Loucy (cell line): ENCODE measurements around the gene RBM39.
"Not testable (repeated sequence)": the region's sequence is repeated elsewhere in the genome, so short reads cannot be mapped to it uniquely, and the experiment has no call there.

Experiments used
- H2AFZ ChIP-seq: fragments of 200-600 bp; sonication (generic); 2 replicates; pipeline ENCODE4 v1.6.0; 2016; ENCODE audit warnings: antibody characterized with exemption, mild to moderate bottlenecking, low read length, moderate library complexity
- H3F3A ChIP-seq: fragments of 200-600 bp; 2 replicates; pipeline ENCODE4 v1.6.0; 2016; ENCODE audit warnings: antibody characterized with exemption, low read depth, mild to moderate bottlenecking
- H3K27me3 ChIP-seq: fragments of 200-600 bp; sonication (generic); 2 replicates; pipeline ENCODE4 v1.6.1; 2014; ENCODE audit warnings: low read length, mild to moderate bottlenecking; ENCODE audit not compliant: insufficient read depth, poor library complexity, severe bottlenecking
- H3K36me3 ChIP-seq: fragments of 200-600 bp; sonication (generic); 2 replicates; pipeline ENCODE4 v1.6.1; 2016; ENCODE audit warnings: low read length; ENCODE audit not compliant: insufficient read depth
- H3K4me1 ChIP-seq: fragments of 200-600 bp; sonication (generic); 2 replicates; pipeline ENCODE4 v1.5.1; 2014; ENCODE audit warnings: low read length, mild to moderate bottlenecking; ENCODE audit not compliant: insufficient read depth, poor library complexity, severe bottlenecking
- H3K4me2 ChIP-seq: fragments of 200-600 bp; sonication (generic); 2 replicates; pipeline ENCODE4 v1.6.0; 2014; ENCODE audit warnings: antibody characterized with exemption, low read length, low read depth, mild to moderate bottlenecking; ENCODE audit not compliant: poor library complexity, severe bottlenecking
- H3K4me3 ChIP-seq: fragments of 200-600 bp; sonication (generic); 2 replicates; pipeline ENCODE4 v1.5.1; 2014; ENCODE audit warnings: low read length, mild to moderate bottlenecking, mixed read lengths; ENCODE audit not compliant: poor library complexity, severe bottlenecking
- H3K79me2 ChIP-seq: fragments of 200-600 bp; sonication (generic); 2 replicates; pipeline ENCODE4 v1.6.1; 2014; ENCODE audit warnings: low read length; ENCODE audit not compliant: insufficient read depth
- H3K9ac ChIP-seq: fragments of 200-600 bp; sonication (generic); 2 replicates; pipeline ENCODE4 v1.6.0; 2014; ENCODE audit warnings: mild to moderate bottlenecking, low read depth, low read length, moderate library complexity; ENCODE audit not compliant: poor library complexity, severe bottlenecking
- H3K9me2 ChIP-seq: fragments of 200-600 bp; sonication (generic); replicated peaks from 2 replicates; pipeline ENCODE4 v1.6.1; 2016; ENCODE audit warnings: low read depth, low read length, mixed read lengths
- H3K9me3 ChIP-seq: fragments of 200-600 bp; sonication (generic); 2 replicates; pipeline ENCODE4 v1.6.1; 2014; ENCODE audit warnings: mild to moderate bottlenecking, antibody characterized with exemption, low read length, low read depth; ENCODE audit not compliant: insufficient read depth
- H4K20me1 ChIP-seq: fragments of 200-600 bp; sonication (generic); 2 replicates; pipeline ENCODE4 v1.6.0; 2014; ENCODE audit warnings: antibody characterized with exemption, low read length, mild to moderate bottlenecking; ENCODE audit not compliant: insufficient read depth, poor library complexity, severe bottlenecking
- CTCF ChIP-seq: fragments of 200-600 bp; sonication (generic); conservative IDR thresholded peaks from 2 replicates; pipeline ENCODE4 v1.5.1; 2014; ENCODE audit warnings: mild to moderate bottlenecking, antibody characterized with exemption, low read length
- EZH2phosphoT487 ChIP-seq: fragments of 200-600 bp; IDR thresholded peaks from 2 replicates; pipeline ENCODE4 v1.6.1; 2018; ENCODE audit warnings: antibody characterized with exemption, mild to moderate bottlenecking, moderate library complexity, borderline replicate concordance

RBM39 gene

GRCh38 chr20:35708502-35708901, 33.6 kb downstream of the RBM39 start:
- Histone ChIP-seq H4K20me1 (peaks cover 97% of the 10 kb centered on the region), H2AFZ (no peak overlapping the region), H3K4me2 (no peak overlapping the region), H3K79me2 (peaks cover 69% of the 10 kb centered on the region), H3K4me1 (no peaks in the 10 kb centered on the region), H3K36me3 (peaks cover 97% of the 10 kb centered on the region), H3K9ac (no peak overlapping the region), H3K4me3 (no peak overlapping the region), H3K9me3 (no peaks in the 10 kb centered on the region), H3K9me2 (no peaks in the 10 kb centered on the region), H3K27me3 (no peaks in the 10 kb centered on the region), H3F3A (peaks cover 13% of the 10 kb centered on the region; the same call in 1 of the 2 replicates)
- TF ChIP-seq EZH2phosphoT487 = no peak
- TF ChIP-seq CTCF = no peak

GRCh38 chr20:35706591-35707529, 35.2 kb downstream of the RBM39 start:
- not testable (repeated sequence) for H3K27me3 ChIP-seq, H3K4me3 ChIP-seq, H3K4me2 ChIP-seq, H3K9ac ChIP-seq, H3K9me2 ChIP-seq, H3K4me1 ChIP-seq, H3K9me3 ChIP-seq, H2AFZ ChIP-seq
- peaks cover 99% of the 10 kb centered on the region for H3K36me3 ChIP-seq
- H3K79me2 ChIP-seq = peaks cover 56% of the 10 kb centered on the region
- peaks cover 30% of the 10 kb centered on the region for H3F3A ChIP-seq
- H4K20me1 ChIP-seq = peaks cover 92% of the 10 kb centered on the region

- Histone ChIP-seq H3K36me3 (peaks cover 96% of the 10 kb centered on the region), H4K20me1 (peaks cover 82% of the 10 kb centered on the region), H3F3A (peaks cover 30% of the 10 kb centered on the region), H3K79me2 (peaks cover 50% of the 10 kb centered on the region)
- not testable (repeated sequence) for H2AFZ ChIP-seq, H3K9me3 ChIP-seq, H3K4me1 ChIP-seq, H3K9me2 ChIP-seq, H3K9ac ChIP-seq, H3K4me3 ChIP-seq, H3K27me3 ChIP-seq, H3K4me2 ChIP-seq
Measured at GRCh38 chr20:35705894-35706293, 36.2 kb downstream of the RBM39 start.

- H3F3A ChIP-seq = peaks cover 30% of the 10 kb centered on the region
- H2AFZ ChIP-seq = no peak overlapping the region
- H3K4me1 ChIP-seq = peaks cover 12% of the 10 kb centered on the region
- no peak for TF ChIP-seq EZH2phosphoT487
- TF ChIP-seq CTCF = no peak
- H3K4me3 ChIP-seq = no peak overlapping the region
- H3K36me3 ChIP-seq = peaks cover 88% of the 10 kb centered on the region
- H3K9me3 ChIP-seq = no peaks in the 10 kb centered on the region
- no peak overlapping the region for H3K4me2 ChIP-seq
- no peaks in the 10 kb centered on the region for H3K9me2 ChIP-seq
- no peaks in the 10 kb centered on the region for H3K27me3 ChIP-seq
- peaks cover 50% of the 10 kb centered on the region for H3K79me2 ChIP-seq
- H4K20me1 ChIP-seq = peaks cover 76% of the 10 kb centered on the region
- no peak overlapping the region for H3K9ac ChIP-seq
Measured at GRCh38 chr20:35704514-35705261, 37.4 kb downstream of the RBM39 start.
